Non-pigmented ciliary epithelial cell (primary cell): ENCODE measurements around the gene NPAS3.
"Not testable (repeated sequence)": the region's sequence is repeated elsewhere in the genome, so short reads cannot be mapped to it uniquely, and the experiment has no call there.

ENCODE experiments used
- DNase-seq: peaks from one replicate; pipeline ENCODE4 v3.0.0-alpha.2; 2010; ENCODE audit warnings: low read depth

NPAS3 gene

DNA sequence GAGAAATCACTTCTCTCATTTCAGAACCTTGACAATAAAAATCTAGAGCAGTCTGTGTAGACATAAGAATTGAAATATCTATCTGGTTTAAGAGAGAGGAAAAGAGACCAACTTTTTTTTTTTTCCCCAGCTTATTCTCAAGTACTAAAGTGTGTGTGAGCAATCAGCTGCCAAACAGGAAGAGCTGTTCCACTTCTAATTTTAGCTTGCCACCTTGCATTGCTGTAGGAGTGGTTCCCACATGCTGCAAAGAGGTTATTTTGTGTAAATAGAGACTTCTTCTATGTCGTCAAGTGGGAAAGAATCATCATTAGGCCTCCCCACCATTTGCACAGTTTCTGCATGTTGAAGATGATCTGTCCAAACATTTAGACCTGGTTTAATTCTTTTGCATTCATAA lies 142.6 kb downstream of the NPAS3 start:
- DNase-seq: no peak

GRCh38 chr14:33085799-33086198 lies 147.1 kb downstream of the NPAS3 start:
- DNase-seq: no peak

GRCh38 chr14:33088274-33088673 lies 149.6 kb downstream of the NPAS3 start:
- DNase-seq: not testable (repeated sequence)

DNA sequence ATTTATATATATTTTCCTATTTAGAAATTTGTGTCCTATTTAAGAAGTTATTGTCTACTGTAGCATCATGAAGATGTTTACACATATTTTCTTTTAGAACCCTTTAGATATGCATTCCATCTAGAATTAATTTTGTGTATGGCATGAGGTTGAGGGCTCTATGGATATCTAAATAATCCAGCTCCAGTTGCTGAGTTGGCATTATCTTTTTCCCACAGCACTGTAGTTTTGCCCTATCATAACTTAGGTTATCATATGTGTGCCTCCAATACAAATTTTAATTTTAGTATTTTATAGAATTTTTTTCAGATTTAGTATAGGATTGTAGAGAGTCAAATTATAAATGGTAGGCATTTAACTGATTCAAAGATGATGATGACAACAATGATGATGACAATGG lies 159.3 kb downstream of the NPAS3 start:
- no peak for DNase-seq

GRCh38 chr14:33103489-33103888 lies 164.8 kb downstream of the NPAS3 start:
- no peak for DNase-seq

GRCh38 chr14:33103966-33104365 lies 165.3 kb downstream of the NPAS3 start:
- no peak for DNase-seq

DNA sequence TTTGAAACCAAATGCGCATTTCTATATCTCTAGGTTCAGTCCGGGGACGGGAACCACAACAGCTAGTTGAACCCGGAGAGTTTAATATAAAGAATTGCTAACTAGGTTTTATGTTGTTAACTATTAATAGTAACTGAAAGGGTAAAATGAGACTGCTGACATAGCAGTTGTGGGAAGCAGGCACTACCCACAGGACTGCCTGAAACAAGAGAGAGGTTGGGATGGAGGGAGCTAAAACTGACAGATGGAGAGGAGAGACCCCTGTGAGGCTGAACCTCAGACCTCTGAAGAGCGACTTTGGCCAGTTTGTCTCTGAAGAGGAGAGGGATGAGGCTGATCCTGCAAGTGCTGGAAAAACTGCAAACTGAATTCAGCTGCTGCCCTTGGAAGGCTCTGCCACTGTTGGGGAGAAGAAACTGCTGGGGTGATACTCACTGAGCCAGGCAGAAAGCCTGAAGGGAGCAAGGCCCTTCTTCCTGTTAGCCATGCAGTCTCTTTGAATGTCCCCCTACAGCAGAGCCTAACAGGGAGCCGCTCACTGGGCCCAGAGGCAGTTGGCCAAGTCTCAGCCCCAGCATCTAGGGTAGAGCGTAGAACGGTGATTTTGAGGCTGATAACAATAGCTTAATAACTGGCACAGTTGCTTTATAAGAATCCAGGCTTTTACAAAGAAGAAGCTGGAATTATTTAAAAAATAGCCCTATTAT lies 172.2 kb downstream of the NPAS3 start:
- no peak for DNase-seq

DNA sequence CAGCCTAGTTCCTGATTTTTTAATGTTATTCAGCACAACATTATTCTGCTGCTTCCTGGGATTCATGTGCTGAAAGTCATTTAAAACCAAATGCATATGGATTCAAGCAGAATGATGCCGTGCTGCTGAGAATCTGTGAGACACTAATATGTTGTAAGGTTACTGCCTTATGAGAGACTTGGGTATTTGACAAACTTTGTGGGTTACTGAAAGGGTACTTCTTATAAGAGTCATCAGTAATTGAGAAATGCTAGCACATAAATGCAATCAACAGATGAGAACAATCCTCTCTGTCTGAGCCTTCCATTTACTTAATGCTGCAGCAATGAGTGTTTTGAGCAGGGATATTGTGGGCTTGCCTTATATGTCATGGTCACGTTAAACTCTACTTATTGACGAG lies 175.7 kb downstream of the NPAS3 start:
- no peak for DNase-seq

GRCh38 chr14:33118668-33119067 lies 180.0 kb downstream of the NPAS3 start:
- no peak for DNase-seq

DNA sequence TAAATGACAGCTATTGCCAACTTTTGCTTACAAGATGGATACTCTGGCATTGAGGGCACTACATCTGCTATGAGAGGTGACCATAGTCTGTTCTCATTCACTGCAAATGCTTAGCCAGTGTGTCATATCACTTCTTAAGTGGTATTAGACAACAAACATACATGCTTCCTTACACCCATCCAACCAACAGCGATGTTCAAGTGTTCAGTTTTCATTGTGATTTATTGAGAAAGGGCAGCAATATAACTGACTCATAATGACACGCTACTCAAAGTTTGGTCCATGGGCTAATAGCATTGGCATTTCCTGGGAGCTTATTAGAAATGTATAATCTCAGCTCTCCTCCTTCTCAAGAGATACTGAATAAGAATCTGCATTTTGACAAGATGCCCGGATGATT lies 181.7 kb downstream of the NPAS3 start:
- DNase-seq: no peak

- DNase-seq: no peak
Measured at GRCh38 chr14:33120966-33121365, 182.3 kb downstream of the NPAS3 start.

GRCh38 chr14:33123281-33123680 lies 184.6 kb downstream of the NPAS3 start:
- DNase-seq: no peak

DNA sequence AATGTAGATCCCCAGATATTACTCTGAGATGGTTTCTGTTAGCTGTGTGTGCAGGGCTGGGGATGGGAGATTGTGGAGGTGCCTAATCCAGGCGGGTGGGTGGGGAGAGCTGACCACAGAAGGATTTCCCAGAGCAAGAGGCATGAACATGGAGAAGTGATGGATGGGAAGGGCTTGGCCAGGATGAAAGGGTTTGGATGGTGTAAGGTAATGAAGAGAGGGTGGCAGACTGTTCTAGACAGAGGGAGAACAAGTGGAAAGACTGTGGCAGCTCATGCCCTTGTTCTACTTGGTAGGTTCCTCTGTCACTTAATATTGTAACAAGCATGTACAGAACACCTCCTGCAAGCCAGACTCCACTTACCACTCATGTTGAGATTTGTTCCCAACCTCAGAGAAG lies 187.8 kb downstream of the NPAS3 start:
- no peak for DNase-seq

DNA sequence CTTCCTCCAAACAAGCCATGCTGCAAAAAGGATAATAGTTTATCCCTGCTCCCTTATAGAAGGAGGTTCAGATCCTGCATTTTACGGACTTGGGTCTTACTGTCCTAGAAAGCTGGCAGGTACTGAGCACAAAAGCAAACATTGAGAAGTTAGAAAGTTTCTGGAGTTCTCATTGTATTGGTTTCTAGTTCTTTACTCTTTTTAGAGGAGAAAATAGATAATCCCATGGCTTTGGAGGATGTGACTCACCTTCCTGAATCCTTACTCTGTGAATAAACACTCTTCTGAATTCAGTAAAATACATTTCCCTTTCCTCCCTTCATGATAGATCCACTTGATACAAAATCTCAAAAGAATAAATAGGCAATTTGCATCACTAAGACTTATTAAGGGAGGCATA lies 188.9 kb downstream of the NPAS3 start:
- DNase-seq: no peak

DNA sequence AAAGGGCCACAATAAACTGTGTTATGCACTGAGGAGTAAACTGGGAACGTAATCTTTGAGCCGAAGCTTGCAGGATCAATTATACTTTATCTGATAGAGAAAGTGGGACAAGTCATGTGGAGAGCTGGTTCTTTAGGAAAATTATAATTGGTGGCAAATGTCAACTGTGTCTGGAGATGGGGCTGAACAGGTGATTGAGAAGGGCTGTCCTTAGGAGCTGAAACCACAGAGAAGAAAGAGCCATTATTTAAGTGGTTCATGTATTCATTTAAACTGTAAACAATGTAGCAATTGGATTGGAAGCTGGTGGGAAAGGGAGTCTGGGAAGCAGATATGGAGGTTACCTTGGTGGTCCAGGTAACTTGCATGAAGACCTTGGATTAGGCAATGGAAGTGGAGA lies 193.1 kb downstream of the NPAS3 start:
- DNase-seq: no peak

- no peak for DNase-seq
Measured at GRCh38 chr14:33134162-33134561, 195.5 kb downstream of the NPAS3 start.

- no peak for DNase-seq
Measured at GRCh38 chr14:33134975-33135374, 196.3 kb downstream of the NPAS3 start.

- no peak for DNase-seq
Measured at GRCh38 chr14:33150666-33151428, 212.2 kb downstream of the NPAS3 start.

DNA sequence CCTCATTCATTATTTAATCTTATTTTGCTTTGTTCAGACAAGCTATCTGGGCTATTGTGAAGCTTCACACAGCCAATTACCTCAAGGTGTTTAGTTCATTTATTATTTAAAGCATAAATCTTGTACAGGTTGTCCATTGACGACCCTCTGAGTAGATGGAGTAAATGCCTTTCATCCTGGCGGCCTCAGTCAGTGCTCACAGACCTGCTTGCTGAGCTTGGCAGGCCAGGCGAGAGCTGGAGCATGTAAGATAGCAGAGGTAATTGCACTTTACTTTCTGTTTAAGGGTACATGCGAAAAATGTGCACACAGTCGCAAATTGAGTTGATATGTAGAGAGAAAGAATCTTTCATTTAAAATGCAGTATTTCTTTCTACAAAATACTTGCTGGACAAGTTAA lies 224.4 kb downstream of the NPAS3 start:
- DNase-seq: no peak

DNA sequence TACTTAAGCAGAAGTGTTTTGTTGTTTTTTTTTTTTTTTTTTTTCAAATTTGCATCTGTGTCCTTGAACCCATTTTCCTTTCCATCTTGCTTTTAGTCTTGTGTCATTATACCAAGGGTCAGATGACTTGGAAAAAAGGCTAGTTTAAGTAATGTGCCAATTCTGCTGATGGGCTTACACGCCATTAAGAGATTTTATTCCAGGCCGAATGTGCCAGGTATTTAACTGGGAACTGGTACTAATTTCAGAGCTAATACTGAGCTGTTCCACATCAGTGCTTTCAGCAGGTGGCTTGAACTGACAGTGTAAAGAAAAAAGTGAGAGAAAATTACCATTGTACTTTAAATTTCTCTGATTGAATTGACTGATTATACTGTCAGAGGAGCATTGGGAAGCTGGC lies 224.9 kb downstream of the NPAS3 start:
- DNase-seq: no peak

GRCh38 chr14:33165144-33165925 lies 226.7 kb downstream of the NPAS3 start:
- no peak for DNase-seq

GRCh38 chr14:33165926-33166289 lies 227.2 kb downstream of the NPAS3 start:
- DNase-seq: no peak

- no peak for DNase-seq
Measured at GRCh38 chr14:33175951-33176350, 237.3 kb downstream of the NPAS3 start.
